HG03175 (cell line): ENCODE results near the gene THAP4.
A peak's percentile ranks its signal among the peaks of the same experiment; 100 is the strongest.

Source experiments
- ATAC-seq: cut with Tn5 transposase; IDR thresholded peaks from one replicate; pipeline ENCODE4 v1.9.1; 2021; ENCODE audit warnings: mild to moderate bottlenecking, moderate library complexity; ENCODE audit not compliant: unreplicated experiment

THAP4 gene

GRCh38 chr2:241639385-241639784, 2.4 kb upstream of the THAP4 start:
- no peak for ATAC-seq

DNA sequence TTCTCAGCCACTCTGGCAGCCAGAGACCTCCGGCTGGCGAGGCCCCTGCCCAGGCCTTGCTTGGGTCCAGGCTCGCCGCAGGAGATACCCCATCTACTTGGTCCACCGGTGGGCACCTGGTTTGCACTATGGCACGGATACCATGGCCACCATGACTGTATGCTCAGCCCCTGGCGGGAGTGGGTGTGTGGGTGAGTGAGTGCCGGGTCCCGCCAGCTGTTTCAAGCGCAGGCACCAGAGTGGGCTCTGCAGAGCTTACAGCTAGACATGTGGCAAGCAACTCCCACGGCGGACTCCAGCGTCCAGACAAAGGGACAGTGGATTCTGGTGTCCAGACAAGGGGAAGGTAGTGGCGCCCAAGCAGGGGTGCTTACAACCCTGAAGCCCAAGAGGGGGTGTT, 2.0 kb upstream of the THAP4 start:
- no peak for ATAC-seq

DNA sequence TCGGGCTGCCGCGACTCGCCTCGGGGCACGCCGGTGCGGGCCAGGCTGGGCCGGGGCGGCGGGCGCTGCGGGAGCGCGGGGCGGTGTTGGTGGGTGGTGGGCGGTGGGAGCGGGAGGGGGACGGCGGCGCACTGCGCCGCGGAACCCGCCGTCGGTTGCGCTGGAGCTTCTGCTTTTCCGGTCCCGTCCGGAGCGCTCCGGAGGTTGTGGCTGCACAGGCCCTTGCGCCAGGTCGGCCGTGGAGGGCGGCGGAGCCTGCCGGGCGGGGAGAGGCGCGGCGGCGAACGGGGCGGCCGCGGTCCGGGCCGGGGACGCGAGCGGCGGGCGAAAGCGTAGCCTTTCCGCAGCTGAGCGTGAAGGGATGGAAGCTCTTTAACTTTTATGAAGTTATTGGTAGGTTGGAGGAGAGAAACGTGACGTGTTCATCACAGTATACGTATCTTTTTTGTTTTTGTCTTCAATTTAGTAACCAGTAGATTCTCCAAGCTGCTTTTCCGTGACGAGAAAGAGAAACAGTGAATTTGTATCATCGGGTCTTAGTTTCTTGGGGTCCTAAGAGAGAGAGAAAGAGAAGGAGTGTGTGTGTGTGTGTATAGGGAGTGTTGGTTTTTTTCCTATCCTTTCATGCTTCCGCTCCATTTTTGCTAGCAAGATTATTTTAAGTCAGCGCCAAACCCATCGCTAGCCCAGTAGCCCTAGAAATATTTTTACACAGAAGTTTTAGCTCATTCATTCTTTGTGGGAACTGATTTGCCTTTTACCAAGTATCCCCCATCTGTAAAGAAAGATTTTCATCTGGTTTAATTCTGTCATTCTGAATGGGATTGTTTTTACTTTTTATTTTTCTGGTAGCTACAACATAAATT, 1.1 kb upstream of the THAP4 start:
- peak; percentile 17 for ATAC-seq

DNA sequence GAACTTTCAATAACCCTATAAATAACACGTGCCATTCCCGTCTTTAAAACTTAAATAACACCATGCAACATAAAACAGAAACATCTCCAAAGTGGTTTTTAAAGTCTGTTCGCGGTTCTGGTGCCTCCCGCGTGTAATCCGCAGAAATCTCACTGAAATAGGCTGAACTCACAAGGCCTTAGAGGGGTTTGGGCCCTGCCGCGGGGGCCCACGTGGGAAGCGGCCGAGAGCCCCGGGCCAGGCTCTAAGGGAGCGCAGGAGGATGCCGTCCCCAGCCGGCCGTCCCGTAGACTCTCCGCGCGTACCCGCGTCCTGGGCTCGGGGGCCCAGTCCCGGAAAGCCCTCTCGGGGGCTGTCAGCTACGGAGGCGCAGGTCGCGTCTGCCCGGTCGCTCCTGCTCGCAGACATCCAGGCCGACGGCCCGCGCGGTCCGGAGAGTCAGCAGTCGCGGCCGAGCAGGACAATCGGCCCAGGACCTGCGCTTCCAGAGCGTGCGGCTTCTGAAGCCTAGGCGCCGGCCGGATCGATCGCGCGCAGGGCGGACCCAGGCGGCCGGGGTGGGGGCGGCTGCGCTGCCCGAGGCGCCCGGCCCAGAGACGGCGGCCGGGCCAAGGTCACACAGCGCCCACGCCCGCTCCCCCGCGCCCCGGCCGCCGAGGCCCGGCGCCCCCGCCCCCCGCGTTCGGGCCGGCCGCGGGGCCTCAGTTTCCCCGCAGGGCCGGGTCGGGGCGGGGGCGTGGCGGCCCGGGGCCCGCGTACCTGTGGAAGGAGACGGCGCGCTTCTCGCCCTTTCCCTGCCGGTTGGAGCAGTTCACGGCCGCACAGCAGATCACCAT, 558 bp downstream of the THAP4 start:
- peak; percentile 30 for ATAC-seq

- no peak for ATAC-seq
These were observed 1.2 kb downstream of the THAP4 start for GRCh38 chr2:241635756-241636155.

- ATAC-seq: no peak
These were observed 3.4 kb downstream of the THAP4 start for GRCh38 chr2:241633561-241633960.

GRCh38 chr2:241632478-241633325, 4.3 kb downstream of the THAP4 start:
- ATAC-seq: no peak

DNA sequence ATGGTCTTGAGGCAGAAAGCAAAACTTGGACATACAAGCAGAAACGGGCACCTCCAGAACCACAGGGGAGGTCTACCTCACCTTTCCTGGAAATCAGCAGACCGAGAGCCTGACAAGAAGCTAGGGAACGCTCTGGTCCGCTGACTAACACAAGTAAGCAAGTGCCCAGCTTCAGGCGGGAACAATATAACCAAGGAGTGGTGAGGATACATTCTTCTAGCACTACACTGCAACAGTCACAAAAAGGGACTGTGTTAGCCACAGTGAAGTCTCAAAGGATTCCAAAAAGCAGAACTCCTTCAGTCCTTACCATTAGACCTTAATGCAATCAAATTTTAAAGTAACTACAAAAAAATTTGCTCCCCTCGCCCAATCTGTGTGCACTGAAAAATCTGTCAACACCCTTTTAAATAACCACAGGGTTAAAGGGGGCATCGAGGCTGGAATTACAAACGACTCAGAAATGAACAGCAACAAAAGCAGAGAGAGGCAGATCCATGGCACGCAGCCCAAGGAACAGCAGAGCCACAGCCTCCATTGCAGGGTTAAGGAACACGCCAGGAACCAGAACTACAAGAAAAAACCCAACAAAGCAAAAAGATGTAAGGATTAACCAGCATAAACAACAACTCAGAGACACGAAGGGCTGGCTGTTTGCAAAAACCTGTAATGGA, 7.1 kb downstream of the THAP4 start:
- ATAC-seq: no peak

DNA sequence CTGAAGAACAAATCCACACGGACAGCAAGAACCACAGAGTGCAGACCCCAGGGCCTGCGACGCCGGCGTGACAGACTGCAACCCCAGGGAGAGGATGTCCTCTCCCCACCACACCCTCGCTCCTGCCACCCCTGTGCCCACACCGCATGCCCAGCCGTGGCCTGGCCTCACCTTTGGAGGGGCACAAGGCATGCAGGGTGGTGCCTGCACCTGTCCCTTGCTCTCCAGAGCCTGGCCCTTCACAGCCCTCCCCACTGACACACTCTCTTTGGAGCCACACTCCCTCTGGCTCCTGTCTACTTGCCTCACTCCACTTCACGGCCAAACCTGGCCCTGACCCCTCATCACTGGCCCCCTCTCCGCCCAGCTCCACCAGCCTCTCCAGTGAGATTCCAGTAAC, 9.3 kb downstream of the THAP4 start:
- ATAC-seq: no peak

DNA sequence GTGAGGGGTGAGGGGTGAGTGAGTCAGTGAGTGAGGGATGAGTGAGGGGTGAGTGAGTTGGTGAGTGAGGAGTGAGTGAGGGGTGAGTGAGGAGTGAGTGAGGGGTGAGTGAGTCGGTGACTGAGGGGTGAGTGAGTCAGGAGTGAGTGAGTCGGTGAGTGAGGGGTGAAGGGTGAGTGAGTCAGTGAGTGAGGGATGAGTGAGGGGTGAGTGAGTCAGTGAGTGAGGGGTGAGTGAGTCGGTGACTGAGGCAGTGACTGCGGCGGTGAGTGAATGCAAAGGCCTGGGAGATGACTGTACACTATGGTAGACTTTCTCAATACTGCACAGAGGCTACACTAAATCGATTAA, 16.6 kb downstream of the THAP4 start:
- no peak for ATAC-seq

GRCh38 chr2:241619597-241620418, 17.1 kb downstream of the THAP4 start:
- no peak for ATAC-seq

DNA sequence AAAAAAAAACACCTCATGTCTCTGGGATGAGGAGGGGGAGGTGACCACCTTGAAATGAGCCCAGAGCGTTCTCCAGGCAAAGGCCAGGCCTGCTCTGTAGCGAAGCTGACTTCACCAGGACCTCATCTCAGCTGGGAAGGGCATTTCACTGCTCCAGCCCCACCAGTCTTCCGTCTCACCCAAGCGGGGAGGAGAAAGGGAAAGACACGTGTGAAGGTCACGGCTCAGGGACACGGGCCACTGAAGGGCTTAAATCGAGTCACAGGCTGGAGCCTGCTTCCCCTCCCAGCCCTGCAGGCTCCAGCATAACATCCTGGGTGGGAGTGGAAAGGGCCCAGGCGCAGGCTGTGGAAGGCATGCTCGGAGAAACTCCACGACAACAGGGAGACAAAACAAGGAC, 18.1 kb downstream of the THAP4 start:
- ATAC-seq: no peak

GRCh38 chr2:241618296-241618805, 18.6 kb downstream of the THAP4 start:
- no peak for ATAC-seq

DNA sequence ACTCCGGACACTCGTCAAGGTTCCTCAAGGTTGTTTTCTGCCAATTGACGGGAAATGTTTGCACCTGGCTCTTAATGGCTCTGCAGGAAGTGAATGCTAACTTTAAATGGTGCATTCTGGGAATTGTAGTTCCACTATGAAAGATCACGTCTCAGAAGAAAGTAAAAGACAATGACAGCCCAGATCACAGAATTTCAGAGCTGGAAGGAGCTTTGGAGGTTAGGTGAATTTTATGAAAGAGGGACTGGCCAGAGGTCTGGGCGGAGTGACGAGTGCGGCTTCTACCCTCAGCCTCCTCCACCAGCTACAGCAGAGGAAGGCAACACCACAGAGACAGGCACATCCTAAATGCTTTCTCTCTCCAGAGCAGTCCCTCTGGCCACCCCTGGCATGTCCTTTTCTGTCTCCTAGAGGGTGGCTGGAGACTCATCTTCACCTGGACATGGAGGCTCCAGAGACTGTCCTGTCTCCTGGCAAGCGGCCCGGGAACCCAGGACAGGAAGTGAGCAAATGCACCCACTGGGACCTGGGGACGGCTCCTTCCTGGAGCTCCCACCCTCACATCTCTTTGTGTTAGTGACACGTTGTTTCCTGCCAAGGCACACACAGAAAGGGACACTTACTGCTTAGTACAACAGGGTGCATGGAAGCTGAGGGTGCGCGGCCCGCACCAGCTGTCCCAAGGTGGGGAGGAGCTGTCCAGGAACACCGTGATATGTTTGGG, 19.4 kb downstream of the THAP4 start:
- ATAC-seq: peak; percentile 71

DNA sequence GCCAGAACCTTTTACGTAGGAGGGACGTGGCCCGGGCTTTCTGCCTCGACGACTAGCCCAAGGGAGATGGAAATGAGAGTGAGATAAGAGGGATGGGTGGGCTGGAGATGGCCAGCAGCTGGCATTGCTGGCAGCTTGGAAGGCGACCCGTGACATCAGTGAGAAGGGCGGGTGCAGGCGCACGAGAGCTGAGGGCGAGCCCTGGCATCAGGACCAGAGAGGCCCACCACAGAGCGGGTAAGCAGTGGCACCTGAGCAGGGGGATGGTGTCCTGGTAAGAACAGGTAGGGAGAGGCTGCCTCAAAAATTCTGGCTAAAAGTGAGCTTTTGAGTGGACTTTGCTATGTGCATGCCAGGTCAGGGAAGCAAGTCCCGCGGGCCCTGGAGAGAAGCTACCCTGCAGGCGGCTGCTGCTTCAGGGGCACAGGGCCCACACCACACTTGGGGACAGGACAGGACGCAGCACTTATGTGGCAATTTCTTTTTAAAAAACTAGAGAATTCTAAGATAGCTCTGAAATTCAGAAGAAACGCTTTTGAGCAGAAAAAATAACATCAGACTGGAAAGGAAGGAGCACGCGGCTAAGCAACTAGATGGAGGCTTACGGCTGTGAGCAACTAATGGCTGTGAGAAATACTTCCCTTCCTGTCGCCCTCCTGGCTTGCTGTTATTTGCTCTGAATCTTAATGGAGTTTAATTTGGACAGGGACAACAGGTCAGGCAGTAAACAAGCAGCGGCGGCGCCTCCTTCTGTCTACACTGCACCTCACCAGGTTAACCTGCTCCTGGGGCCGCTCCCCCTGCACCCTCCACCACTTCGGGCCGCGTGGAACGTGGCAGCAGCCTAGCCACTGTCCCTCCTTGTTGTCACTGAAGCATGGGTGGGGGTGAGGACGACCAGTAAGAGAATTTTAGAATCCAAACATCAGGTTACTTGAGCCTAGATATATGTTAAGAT, 20.5 kb downstream of the THAP4 start:
- no peak for ATAC-seq

- no peak for ATAC-seq
These were observed 21.4 kb downstream of the THAP4 start for GRCh38 chr2:241615522-241616052.

- ATAC-seq: no peak
These were observed 21.9 kb downstream of the THAP4 start for GRCh38 chr2:241615041-241615440.
